HG03378 (cell line): ENCODE data around the gene CUX1.
"Not testable (repeated sequence)": the region's sequence is repeated elsewhere in the genome, so short reads cannot be mapped to it uniquely, and the experiment has no call there.

Experiments used
- ATAC-seq: cut with Tn5 transposase; IDR thresholded peaks from one replicate; pipeline ENCODE4 v1.9.1; 2021; ENCODE audit warnings: mild to moderate bottlenecking, moderate library complexity; ENCODE audit not compliant: unreplicated experiment

The CUX1 gene

DNA sequence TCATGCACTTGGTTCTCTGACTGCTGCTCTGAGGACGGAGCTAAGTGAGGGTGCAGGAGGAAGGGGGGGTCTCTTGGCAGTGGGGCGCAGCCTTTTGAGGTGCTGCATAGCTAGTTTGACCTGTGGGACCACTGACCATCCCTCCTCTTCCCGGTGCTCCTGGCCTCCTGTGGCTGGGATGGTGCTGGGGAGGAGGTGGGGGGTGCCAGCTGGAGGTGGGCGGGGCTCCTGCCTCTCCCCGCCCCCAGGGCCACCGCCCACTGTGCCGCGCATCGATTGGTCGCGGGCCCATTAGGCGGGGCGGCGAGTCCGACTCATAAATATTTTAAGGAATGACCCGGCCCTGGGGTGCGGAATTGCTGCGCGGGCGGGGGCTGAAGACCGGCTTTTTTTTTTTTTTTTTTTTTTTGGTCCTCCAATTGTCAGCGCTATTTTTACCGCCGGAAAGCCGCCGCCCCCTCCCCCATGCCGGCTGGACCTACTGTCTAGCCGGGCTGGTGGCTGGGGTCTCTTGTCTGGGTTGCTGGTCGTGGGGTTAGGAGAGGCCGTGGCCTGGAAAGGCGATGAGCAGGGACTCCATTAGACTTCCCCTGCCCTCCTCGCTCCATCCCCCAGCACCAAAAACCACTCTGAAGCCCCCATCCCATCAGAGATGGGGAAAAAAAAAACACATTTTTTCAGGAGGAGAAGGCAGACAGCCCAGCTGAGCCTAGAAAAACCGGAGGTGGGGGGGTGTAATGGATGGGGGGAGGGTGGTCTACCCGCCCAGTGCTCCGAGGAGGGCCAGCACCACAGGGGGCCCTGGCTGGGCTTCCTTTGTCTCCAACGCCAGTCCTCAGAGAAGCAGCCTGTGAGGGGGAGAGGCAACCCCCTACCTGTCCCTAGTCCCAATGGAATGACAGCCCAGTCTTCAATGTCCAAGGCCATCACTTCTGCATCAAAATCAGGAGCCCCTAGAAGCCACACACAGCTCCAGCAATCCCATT lies 475.7 kb downstream of the CUX1 start:
- no peak for ATAC-seq

DNA sequence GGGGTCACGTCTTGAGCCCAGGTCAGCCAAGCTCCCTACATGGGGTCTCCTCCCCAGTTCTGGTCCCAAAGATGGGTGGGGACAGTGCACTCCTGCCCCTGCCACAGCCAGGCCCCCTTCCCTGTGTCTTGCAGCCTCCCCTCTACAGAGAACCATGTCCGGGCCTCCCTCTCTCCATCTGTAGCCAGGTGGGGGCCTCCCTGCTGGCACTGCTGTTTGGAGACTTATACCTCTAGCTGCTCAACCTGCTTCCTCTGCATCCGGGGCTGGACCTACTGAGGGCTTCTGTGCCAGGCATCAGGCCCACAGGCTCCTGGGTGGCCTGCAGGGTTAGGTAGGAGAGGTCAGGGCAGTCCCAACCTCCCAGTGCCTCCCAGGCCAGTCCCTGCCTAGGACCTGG lies 477.2 kb downstream of the CUX1 start:
- no peak for ATAC-seq

DNA sequence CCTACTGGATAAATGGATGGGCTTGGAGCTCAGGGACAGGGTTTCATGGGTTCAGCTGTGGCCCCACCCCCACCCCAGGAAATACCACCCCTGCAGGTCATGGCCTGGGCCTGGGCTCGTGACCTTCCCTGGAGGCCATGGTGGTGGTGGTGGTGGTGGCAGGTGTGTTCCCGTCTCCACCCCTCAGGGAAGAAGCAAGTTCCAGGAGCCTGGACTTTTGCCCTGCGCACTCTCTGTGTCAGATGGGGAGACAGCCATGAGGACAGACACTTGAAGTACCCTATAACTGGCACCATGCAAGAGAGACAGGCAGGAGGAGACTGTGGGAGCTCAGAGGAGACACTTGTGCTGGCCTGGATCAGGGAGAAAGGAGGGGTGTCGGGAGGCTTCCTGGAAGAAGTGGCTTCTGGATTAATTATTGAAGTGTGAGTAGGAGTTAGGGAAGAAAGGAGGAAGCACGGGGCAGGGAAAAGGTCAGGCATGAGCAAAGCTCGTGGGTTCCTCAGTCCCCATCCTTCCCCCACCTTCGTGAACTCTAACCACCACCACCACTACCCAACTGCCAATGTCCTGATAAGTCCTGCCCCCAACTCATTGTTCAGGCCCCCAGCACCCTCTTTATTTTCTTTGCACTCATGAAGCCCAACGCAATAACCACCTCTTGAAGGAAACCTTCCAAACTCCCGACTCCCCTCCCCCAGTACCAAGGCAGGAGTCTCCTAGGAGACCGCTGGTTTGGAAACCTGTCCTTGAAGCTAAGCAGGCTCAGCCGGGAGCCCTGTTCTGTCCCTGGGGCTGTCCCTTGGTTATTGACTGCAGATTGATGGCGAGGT lies 478.1 kb downstream of the CUX1 start:
- no peak for ATAC-seq

DNA sequence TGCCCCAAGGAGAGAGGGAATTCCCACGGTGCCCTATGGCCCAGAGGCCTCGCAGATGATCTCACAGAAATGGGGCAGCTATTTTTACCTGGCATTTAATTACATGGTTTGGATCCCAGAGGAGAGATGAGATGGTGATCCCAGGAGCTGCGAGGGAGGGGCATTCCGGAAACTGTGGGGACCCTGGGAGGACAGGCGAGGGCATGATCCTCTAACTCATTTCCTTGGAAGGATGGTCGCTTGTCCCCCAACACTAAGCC lies 478.7 kb downstream of the CUX1 start:
- ATAC-seq = no peak

DNA sequence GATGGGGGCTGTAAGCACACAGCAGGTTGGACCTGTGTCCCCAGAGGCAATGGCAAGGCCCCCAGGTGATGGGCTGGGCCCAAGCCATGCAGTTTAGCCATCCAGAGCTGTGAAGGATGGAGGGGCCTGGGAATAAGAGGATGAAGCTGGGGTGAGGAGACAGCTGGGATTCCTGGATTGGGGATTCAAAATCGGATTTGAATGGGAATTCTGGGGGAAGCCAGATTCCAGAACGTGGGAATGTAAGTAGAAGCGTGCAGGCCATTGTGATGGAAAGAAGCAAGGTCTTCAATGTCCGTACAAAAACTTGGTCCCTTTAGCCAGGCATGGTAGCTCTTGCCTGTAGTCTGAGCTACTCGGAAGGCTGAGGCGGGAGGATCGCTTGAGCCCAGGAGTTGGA lies 479.1 kb downstream of the CUX1 start:
- ATAC-seq = no peak

DNA sequence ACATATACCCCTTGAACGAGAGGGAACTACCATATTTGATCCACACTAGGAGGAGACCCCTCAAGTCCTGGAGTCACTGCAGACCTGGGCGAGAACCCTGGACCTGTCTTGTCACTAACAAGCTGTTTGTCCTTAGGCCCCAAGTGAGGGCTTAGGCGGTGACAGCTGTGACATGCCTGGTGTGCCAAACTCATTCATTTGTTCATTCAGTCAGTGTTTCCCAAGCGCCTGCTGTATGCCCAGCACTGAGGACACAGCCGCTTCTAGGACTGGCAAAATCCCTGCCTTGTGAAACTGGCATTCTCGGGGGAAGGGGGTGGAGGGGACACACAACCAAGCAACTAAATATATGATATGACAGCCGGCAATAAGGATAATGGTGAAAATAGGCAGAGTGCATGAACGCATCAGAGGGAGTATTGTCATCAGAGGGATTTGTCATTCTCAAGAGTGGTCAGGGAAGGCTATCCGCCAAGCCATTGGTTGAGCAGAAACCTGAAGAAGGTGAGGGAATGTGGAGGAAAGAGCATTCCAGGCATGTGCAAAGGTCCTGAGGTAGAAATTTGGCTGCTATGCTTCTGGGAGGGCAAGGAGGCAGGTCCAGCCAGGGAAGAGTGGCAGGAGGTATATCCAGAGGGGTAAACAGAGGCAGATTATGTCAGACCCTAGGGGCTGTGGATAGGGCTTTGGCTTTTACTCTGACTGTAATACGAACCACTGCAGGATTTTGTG lies 480.2 kb downstream of the CUX1 start:
- no peak for ATAC-seq

DNA sequence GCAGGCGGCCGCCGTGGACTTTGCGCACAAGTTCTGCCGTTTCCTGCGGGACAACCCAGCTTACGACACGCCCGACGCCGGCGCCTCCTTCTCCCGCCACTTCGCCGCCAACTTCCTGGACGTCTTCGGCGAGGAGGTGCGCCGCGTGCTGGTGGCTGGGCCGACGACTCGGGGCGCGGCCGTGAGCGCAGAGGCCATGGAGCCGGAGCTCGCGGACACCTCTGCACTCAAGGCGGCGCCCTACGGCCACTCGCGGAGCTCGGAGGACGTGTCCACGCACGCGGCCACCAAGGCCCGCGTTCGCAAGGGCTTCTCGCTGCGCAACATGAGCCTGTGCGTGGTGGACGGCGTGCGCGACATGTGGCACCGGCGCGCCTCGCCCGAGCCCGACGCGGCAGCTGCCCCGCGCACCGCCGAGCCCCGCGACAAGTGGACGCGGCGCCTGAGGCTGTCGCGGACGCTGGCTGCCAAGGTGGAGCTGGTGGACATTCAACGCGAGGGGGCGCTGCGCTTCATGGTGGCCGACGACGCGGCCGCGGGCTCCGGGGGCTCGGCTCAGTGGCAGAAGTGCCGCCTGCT lies 483.3 kb downstream of the CUX1 start:
- ATAC-seq = no peak

DNA sequence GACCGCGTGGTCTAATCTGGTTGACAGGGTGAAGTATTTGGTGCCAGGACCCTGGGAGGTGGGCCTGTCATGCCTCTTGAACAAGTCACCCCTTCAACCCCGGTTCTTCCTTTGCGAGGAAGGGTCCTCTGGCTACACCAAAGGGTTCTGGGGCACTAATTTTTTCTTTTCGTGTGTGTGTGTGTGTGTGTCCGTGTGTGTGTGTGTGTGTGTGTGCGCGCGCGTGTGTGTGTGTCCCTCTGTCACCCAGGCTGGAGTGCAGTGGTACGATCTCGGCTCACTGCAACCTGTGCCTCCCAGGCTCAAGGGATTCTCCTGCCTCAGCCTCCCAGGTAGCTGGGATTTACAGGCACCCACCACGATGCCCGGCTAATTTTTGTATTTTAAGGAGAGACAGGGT lies 483.9 kb downstream of the CUX1 start:
- ATAC-seq = not testable (repeated sequence)

DNA sequence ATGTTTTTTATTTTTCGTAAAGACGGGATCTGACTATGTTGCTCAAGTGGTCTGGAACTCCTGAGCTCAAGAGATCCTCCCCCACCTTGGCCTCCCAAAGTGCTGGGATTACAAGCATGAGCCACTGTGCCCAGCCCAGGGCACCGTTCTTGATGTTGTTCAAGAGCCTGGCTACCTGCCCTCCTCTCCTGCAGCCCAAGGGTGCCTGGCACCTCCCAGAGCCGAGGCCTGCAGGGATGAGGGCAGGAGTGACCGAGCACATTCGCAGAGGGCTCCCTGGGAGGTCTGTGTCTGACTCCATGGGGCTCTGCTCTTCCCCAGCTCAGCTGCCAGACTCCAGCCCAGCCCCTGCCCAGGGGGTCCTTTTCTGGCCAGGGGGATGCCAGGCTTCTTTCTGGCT lies 484.6 kb downstream of the CUX1 start:
- no peak for ATAC-seq

DNA sequence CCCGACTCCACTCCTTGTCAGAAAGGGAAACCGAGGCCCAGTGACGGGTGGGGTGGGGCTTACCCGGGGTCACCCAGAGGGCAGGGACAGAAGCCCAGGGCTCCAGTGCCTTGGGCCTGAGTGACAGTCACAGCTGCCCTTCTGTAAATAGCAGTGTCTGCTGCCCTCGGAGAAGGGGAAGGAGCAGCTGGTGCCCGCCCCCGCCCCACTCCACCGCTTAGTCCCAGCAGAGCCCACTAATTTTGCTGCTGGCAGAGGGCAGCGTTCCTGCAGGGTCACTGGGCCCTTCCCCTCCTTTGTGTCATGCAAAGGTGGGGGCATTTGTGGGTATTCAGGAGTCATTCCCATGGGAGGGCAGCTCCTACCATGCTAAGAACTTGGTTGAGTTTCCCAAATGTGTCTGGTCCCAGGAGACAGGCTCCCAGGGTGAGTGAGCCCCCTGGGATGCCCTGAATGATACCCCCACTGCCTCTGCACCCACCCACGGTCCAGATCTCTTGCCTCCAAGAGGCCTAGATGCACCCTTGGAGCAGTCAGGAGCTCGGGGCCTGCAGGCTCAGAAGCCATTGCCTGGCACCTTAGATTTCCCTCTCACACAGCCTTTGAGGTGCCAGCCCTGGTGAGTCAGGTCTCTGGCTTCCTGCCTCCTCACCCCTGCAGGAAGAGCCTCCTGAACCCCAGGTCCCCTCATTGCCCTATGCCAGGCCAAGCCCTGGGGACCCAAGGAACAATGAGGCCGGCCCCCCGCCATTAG lies 486.4 kb downstream of the CUX1 start:
- ATAC-seq = no peak

DNA sequence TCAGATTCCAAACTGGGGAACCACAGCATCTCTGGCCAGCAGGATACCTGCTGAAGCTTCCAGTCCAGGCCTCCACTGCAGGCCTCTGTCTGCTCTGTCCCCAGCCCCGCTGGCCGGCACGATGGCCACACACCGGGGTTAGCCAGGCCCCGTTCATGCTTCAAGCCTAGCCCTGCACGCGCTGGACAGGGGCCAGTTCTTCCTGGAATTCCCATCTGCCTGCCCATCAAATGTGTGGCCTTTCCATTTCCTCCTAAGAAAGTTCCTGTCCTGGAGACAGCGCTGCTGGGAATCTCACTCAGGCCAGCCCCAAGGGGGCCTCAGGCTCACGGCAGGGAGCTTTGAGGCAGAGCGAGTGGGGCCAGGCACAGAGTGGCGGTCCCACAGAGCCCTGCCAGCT lies 487.2 kb downstream of the CUX1 start:
- ATAC-seq = no peak

DNA sequence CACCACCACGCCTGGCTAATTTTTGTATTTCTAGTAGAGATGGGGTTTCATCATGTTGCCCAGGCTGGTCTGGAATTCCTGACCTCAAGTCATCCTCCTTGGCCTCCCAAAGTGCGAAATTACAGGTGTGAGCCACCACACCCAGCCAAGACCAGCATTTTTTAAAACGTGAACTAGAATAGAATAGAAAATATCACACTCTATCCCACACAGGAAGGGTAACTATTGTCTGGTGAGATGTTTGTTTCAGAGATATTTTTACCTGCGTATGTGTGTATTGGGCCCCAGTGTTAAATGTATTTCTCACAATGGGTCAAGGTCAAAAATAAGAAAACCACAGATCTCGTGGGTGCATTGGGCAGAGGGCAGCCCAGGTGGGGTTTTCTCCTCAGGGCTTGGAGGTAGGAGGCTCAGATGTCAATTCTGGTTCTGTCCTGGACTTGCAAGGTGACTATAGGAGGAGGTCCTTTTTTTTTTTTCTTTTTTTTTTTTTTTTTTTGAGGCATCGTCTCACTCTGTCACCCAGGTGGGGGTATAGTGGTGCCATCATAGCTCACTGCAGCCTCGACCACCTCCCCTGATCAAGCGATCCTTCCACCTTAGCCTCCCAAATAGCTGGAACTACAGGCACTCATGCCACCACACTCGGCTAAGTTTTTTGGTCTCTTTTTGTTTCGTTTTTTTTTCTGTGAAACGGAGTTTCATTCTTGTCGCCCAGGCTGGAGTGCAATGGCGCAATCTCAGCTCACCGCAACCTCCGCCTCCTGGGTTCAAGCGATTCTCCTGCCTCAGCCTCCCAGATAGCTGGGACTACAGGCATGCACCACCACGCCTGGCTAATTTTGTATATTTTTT lies 488.2 kb downstream of the CUX1 start:
- peak; percentile 52 for ATAC-seq

DNA sequence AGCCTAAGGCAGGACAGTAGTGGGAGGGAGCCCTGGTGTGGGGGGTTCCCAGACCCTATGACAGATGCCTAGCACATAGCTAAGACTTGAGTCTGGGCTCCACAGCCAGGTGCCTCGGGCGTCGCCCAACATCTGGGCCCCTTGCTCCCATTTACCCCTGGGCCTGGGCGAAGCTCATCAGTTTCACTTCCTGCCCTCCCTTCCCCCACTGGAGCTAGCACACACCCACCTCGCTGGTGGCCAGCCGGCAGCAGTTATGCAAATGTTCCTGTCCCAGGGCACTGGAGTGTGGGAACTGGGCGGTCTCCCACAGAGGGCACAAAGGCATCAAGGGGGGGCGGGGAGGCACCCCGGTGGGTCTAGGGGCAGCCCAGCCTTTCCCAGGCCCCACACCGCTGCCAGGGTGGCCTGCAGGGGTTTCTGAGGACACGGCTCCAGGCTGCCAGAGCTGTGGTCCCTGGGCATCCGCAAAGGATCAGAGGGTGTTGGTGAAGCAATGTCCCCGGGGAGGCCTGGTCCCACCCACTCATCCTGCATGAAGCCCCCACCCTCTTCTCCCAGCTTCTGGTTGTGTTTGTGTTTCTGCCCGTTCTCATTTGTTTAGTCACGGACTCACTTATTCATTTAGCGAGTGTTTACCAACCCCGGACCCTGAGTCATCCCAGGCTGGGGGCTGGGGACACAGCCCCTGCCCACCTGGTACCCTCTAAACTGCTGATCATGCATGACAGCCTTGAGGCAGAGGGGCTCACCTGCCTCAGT lies 489.7 kb downstream of the CUX1 start:
- peak; percentile 66 for ATAC-seq

DNA sequence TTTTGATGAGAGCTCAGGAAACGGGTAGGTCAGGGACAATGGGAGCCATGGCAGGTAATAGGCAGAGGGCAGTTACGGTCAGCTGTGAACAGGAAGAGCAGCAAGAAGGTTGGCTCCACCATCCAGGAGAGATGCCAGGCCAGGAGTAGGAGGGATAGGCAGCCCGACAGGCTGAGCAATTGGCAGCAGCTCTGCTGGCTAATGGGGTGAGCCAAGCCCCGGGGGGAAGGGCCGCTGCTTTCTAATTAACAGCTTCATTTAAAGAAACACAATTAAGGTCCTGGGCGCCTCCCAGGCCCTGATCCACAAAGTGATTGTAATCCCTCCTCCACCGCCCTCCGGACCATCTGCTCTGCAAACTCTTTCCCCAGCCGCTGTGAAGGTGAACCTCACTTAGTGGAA lies 493.0 kb downstream of the CUX1 start:
- no peak for ATAC-seq

DNA sequence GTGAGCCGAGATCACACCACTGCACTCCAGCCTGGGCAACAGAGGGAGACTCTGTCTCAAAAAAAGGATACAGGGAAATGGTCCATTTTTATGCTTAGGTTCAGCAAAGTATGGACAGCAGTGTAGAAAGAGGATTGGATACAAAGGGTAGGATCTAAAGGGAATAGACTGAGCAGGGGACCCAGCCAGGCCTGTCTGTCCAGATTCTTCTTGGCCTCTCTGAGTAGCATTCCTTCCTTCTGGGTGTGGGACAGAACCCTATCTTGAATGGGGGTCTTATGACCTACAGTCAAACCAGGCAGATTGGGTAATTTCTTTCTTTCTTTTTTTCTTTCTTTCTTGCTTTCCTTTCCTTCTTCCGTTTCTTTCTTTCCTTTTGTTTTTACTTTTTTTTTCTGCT lies 494.9 kb downstream of the CUX1 start:
- no peak for ATAC-seq

DNA sequence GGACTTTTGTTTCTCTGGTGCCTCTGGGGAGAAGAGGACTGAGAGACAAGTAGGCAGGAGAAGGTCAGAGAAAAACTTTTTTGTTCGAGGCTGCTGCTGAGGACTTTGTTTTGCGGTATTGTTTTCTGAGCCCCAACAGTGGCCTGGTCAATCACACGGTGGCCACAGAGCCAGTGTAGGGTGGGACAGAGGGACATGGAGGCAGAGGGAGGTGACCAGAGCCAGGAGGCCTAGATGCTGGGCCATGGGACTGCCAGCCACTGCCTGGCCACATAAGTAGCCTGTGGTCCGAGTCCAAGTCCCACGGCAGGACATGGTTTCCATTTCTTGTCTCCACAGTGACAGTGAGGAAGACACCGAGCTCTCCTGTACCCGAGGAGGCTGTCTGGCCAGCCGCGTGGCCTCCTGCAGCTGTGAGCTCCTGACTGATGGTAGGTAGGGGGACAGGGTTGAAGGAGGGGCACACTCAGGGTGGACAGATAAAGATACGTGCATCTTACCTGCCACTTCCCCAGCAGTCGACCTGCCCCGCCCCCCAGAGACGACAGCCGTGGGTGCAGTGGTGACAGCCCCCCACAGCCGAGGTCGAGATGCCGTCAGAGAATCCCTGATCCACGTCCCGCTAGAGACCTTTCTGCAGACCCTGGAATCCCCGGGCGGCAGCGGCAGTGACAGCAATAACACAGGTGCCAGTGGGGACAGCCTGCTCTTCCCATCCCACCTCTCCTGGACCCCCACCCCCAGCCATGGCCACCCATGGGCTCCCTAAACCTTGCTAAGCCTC lies 496.8 kb downstream of the CUX1 start:
- no peak for ATAC-seq

DNA sequence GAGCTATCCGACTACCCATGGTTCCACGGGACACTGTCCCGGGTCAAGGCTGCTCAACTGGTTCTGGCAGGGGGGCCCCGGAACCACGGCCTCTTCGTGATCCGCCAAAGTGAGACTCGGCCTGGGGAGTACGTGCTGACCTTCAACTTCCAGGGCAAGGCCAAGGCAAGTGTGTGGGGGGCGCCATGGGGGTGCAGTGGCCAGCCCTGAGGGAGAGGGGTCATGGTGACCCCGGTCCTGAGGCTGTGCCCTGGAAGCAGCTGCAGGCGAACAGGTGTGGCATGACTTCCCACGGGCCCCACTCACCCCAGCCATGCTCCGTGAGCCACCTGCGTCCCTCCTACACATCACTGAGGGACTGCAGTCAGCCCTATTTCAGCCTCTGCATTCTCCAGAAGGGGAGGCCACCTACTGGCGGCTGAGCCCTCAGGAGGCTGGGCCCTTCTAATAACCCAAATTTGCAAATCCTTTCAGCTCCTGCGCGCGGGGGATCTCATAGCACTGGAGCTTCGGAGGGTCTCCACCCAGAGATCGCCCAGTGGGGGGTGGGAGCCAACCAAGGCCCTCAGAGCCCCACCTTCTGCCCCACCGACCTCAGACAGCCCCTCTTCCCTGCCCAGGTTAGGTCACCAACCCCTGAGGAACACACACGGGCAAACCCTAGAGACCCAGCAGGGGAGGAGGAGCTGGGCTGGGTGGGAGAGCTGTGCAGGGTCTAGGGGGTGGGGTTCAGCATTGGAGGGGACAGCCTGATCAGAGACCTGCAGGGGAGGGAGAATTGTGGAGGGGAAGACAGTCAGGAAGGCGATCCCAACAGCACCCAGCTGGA lies 500.0 kb downstream of the CUX1 start:
- no peak for ATAC-seq
